HepG2 (cell line): ENCODE measurements around the gene NUP153. TPM values are rescaled to one million over a fixed set of nuclear protein-coding genes. Genes with fewer than 3 reads are reported as not detected.

Experiments
- ERF ChIP-seq: IDR thresholded peaks from 2 replicates; pipeline ENCODE4 v1.6.1; 2018; ENCODE audit warnings: missing biosample characterization, missing genetic modification reagents
- FOXJ3 ChIP-seq: sonication (generic); formaldehyde crosslinking; IDR thresholded peaks from 2 replicates; pipeline ENCODE4 v1.4.0; 2020; ENCODE audit warnings: missing genetic modification reagents, mild to moderate bottlenecking, borderline replicate concordance
- HINFP ChIP-seq: sonication (generic); formaldehyde crosslinking; IDR thresholded peaks from 2 replicates; pipeline ENCODE4 v1.4.0; 2020; ENCODE audit warnings: low read depth, mild to moderate bottlenecking, missing genetic modification reagents
- KLF16 ChIP-seq, 2 experiments: sonication (generic) in 1 of 2; formaldehyde crosslinking in 1 of 2; IDR thresholded peaks; 2 replicates each; pipeline versions ENCODE4 v1.6.1 to v1.8.0; 2016 to 2023; ENCODE audit warnings: missing genetic modification reagents in 2 of 2, missing compliant biosample characterization in 1 of 2
- MIER3 ChIP-seq: IDR thresholded peaks from 2 replicates; pipeline ENCODE4 v1.6.1; 2016; ENCODE audit warnings: missing compliant biosample characterization, borderline replicate concordance
- NPAS2 ChIP-seq: sonication (generic); formaldehyde crosslinking; IDR thresholded peaks from 2 replicates; pipeline ENCODE4 v1.8.0; 2022; ENCODE audit warnings: mild to moderate bottlenecking, missing genetic modification reagents, borderline replicate concordance
- SNAPC4 ChIP-seq: sonication (generic); formaldehyde crosslinking; IDR thresholded peaks from 2 replicates; pipeline ENCODE4 v1.4.0; 2020; ENCODE audit warnings: mild to moderate bottlenecking, missing genetic modification reagents
- SRSF9 ChIP-seq: fragments of 200-400 bp; formaldehyde crosslinking; IDR thresholded peaks from 2 replicates; pipeline ENCODE4 v1.6.1; 2018; ENCODE audit warnings: borderline replicate concordance, mild to moderate bottlenecking, low read depth, low read length; ENCODE audit not compliant: insufficient read depth, poor library complexity, severe bottlenecking
- ZBTB25 ChIP-seq: IDR thresholded peaks from 2 replicates; pipeline ENCODE4 v1.6.1; 2018; ENCODE audit warnings: missing genetic modification reagents
- ZBTB46 ChIP-seq: sonication (generic); formaldehyde crosslinking; IDR thresholded peaks from 2 replicates; pipeline ENCODE4 v1.4.0; 2020; ENCODE audit warnings: mild to moderate bottlenecking, missing genetic modification reagents, borderline replicate concordance
- ZNF207 ChIP-seq: fragments of 450-650 bp; IDR thresholded peaks from 2 replicates; pipeline ENCODE4 v1.6.1; 2016; ENCODE audit warnings: antibody characterized with exemption, borderline replicate concordance
- ZNF264 ChIP-seq: sonication (generic); formaldehyde crosslinking; IDR thresholded peaks from 2 replicates; pipeline ENCODE4 v1.4.0; 2020; ENCODE audit warnings: missing genetic modification reagents
- ZNF430 ChIP-seq: sonication (generic); formaldehyde crosslinking; IDR thresholded peaks from 2 replicates; pipeline ENCODE4 v1.9.0; 2021; ENCODE audit warnings: mild to moderate bottlenecking, missing genetic modification reagents
- ZNF556 ChIP-seq: sonication (generic); formaldehyde crosslinking; IDR thresholded peaks from 2 replicates; pipeline ENCODE4 v1.4.0; 2020; ENCODE audit warnings: mild to moderate bottlenecking, missing genetic modification reagents, borderline replicate concordance
- ZNF605 ChIP-seq: sonication (generic); formaldehyde crosslinking; IDR thresholded peaks from 2 replicates; pipeline ENCODE4 v1.8.0; 2022; ENCODE audit warnings: mild to moderate bottlenecking, missing genetic modification reagents
- ZNF607 ChIP-seq: sonication (generic); formaldehyde crosslinking; IDR thresholded peaks from 2 replicates; pipeline ENCODE4 v1.5.1; 2020; ENCODE audit warnings: missing genetic modification reagents, mild to moderate bottlenecking, borderline replicate concordance
- ZNF775 ChIP-seq: sonication (generic); formaldehyde crosslinking; IDR thresholded peaks from 2 replicates; pipeline ENCODE4 v1.4.0; 2020; ENCODE audit warnings: missing genetic modification reagents, mild to moderate bottlenecking, moderate library complexity, borderline replicate concordance
- ZNF777 ChIP-seq: sonication (generic); formaldehyde crosslinking; IDR thresholded peaks from 2 replicates; pipeline ENCODE4 v1.4.0; 2020; ENCODE audit warnings: missing genetic modification reagents
- ZNF782 ChIP-seq: sonication (generic); formaldehyde crosslinking; IDR thresholded peaks from 2 replicates; pipeline ENCODE4 v1.4.0; 2020; ENCODE audit warnings: missing genetic modification reagents, mild to moderate bottlenecking, borderline replicate concordance
- polyA plus RNA-seq, 8 experiments: library from polyadenylated mRNA; depleted of rRNA in 3 of 8; stranded (reverse) in 7 of 8; unstranded in 1 of 8; fragments of >200 nt; fragmentation: Illumina TruSeq in 4 of 8; extraction: Trizol in 4 of 8; gene quantifications; 2 replicates each; pipeline versions ENCODE4 v1.2.1 to v1.2.3, GENCODE V29; 2011 to 2016; ENCODE audit warnings: low read depth in 4 of 8, missing spikeins in 1 of 8, mixed read lengths in 1 of 8; ENCODE audit not compliant: insufficient read depth in 1 of 8
- total RNA-seq, 5 experiments: library from RNA; depleted of rRNA; stranded (reverse); fragments of >200 nt; fragmentation: Illumina TruSeq; extraction: Trizol; gene quantifications; 2 replicates each; pipeline ENCODE4 v1.2.3, GENCODE V29; 2016; ENCODE audit warnings: low read depth in 1 of 5

The NUP153 gene
- total and polyA plus RNA-seq, 2 of the 13 experiments (the other 11 are each of a cell fraction or from before 2014, with no cell fraction given): 29.8 to 55.2 TPM

- TF ChIP-seq ZNF607 (CRISPR knock-in tag) (peak; percentile 78; the same call in 1 of the 2 replicates), ZBTB25 (peak; percentile 99), NPAS2 (CRISPR knock-in tag) (no peak), MIER3 (CRISPR knock-in tag) (peak; percentile 97), ZNF556 (CRISPR knock-in tag) (peak; percentile 95), ZNF777 (CRISPR knock-in tag) (peak; percentile 59), ZNF782 (peak; percentile 88), ZNF430 (CRISPR knock-in tag) (no peak; the same call in 1 of the 2 replicates), ZNF207 (no peak), ZNF775 (CRISPR knock-in tag) (no peak), FOXJ3 (CRISPR knock-in tag) (peak; percentile 76), ZNF264 (CRISPR knock-in tag) (peak; percentile 92), ZNF605 (CRISPR knock-in tag) (no peak; the same call in 1 of the 2 replicates), KLF16 (CRISPR knock-in tag; IDR thresholded peaks at IDR 0.05) (peak in 1 of 2 experiments; percentile 98; a peak in 2 of 4 replicates), SRSF9 (no peak), SNAPC4 (peak; percentile 78), ERF (CRISPR knock-in tag) (peak; percentile 95), HINFP (CRISPR knock-in tag) (peak; percentile 79), ZBTB46 (no peak)
Observed at GRCh38 chr6:17706580-17707370, at the start of gene NUP153 (continued).
